GM19240 (cell line): ENCODE data around the gene PLXDC2.
"Not testable (repeated sequence)": the region's sequence is repeated elsewhere in the genome, so short reads cannot be mapped to it uniquely, and the experiment has no call there.

ENCODE experiments used
- DNase-seq: peaks from one replicate; pipeline ENCODE4 v3.0.0; 2011; ENCODE audit warnings: low spot score; ENCODE audit not compliant: insufficient read length

Gene PLXDC2

GRCh38 chr10:19971343-19972052 lies 155.3 kb downstream of the PLXDC2 start:
- DNase-seq, result no peak

- no peak for DNase-seq
These were observed 157.9 kb downstream of the PLXDC2 start for GRCh38 chr10:19974138-19974537.

GRCh38 chr10:19974554-19974953 lies 158.3 kb downstream of the PLXDC2 start:
- no peak for DNase-seq

GRCh38 chr10:19977097-19977521 lies 160.9 kb downstream of the PLXDC2 start:
- no peak for DNase-seq

GRCh38 chr10:19979628-19980027 lies 163.4 kb downstream of the PLXDC2 start:
- no peak for DNase-seq

GRCh38 chr10:19983880-19984565 lies 167.8 kb downstream of the PLXDC2 start:
- no peak for DNase-seq

GRCh38 chr10:19985745-19986144 lies 169.5 kb downstream of the PLXDC2 start:
- DNase-seq, result no peak

- no peak for DNase-seq
These were observed 170.4 kb downstream of the PLXDC2 start for GRCh38 chr10:19986591-19986990.

GRCh38 chr10:19987931-19988330 lies 171.7 kb downstream of the PLXDC2 start:
- DNase-seq, result no peak

- no peak for DNase-seq
These were observed 177.6 kb downstream of the PLXDC2 start for GRCh38 chr10:19993714-19994315.

- DNase-seq, result no peak
These were observed 182.2 kb downstream of the PLXDC2 start for GRCh38 chr10:19998482-19998881.

GRCh38 chr10:19999431-19999830 lies 183.2 kb downstream of the PLXDC2 start:
- DNase-seq, result no peak

GRCh38 chr10:20002026-20002425 lies 185.8 kb downstream of the PLXDC2 start:
- DNase-seq, result not testable (repeated sequence)

GRCh38 chr10:20002657-20003056 lies 186.4 kb downstream of the PLXDC2 start:
- DNase-seq, result no peak

- DNase-seq, result no peak
These were observed 187.9 kb downstream of the PLXDC2 start for GRCh38 chr10:20004087-20004523.

GRCh38 chr10:20005638-20006037 lies 189.4 kb downstream of the PLXDC2 start:
- DNase-seq, result no peak

- no peak for DNase-seq
These were observed 190.1 kb downstream of the PLXDC2 start for GRCh38 chr10:20006169-20006870.

GRCh38 chr10:20007426-20007825 lies 191.2 kb downstream of the PLXDC2 start:
- no peak for DNase-seq

- no peak for DNase-seq
These were observed 197.9 kb downstream of the PLXDC2 start for GRCh38 chr10:20013991-20014750.

- no peak for DNase-seq
These were observed 201.7 kb downstream of the PLXDC2 start for GRCh38 chr10:20017961-20018360.

- no peak for DNase-seq
These were observed 204.4 kb downstream of the PLXDC2 start for GRCh38 chr10:20020677-20021076.
